GM12891 (cell line): ENCODE measurements around the gene MRRF.

Experiments used
- POLR2A ChIP-seq: IDR thresholded peaks from 2 replicates; pipeline ENCODE4 v1.6.1; 2011; ENCODE audit warnings: low read depth, low read length, control low read depth
- POLR2AphosphoS5 ChIP-seq: IDR thresholded peaks from 2 replicates; pipeline ENCODE4 v1.6.1; 2011; ENCODE audit warnings: low read depth, low read length, control low read depth
- POU2F2 ChIP-seq: IDR thresholded peaks from 2 replicates; pipeline ENCODE4 v1.6.1; 2011; ENCODE audit warnings: low read depth, mild to moderate bottlenecking, control low read depth, low read length, moderate library complexity
- SPI1 ChIP-seq: IDR thresholded peaks from 2 replicates; pipeline ENCODE4 v1.6.1; 2011; ENCODE audit warnings: low read depth, low read length, control low read depth
- TAF1 ChIP-seq: IDR thresholded peaks from 2 replicates; pipeline ENCODE4 v1.6.1; 2011; ENCODE audit warnings: low read depth, low read length, control low read depth

GRCh38 chr9:122251351-122251750 lies 13.3 kb upstream of the MRRF start:
- no peak for TF ChIP-seq POLR2A
- TF ChIP-seq POU2F2, result no peak
- TF ChIP-seq POLR2AphosphoS5, result no peak
- no peak for TF ChIP-seq SPI1
- TF ChIP-seq TAF1, result no peak
